ENCODE data around the gene DAZAP1. TPM values are rescaled to one million over a fixed set of nuclear protein-coding genes. Genes with fewer than 3 reads are reported as not detected.
A peak's percentile ranks its signal among the peaks of the same experiment; 100 is the strongest.

The DAZAP1 gene
- total RNA-seq, 2 donors from 2014 or later, result 154 to 179 TPM

GRCh38 chr19:1382250-1382649 is 25.1 kb upstream of the DAZAP1 start:
- no peaks in the 10 kb centered on the region for H3K27me3 ChIP-seq (ENCODE audit: control insufficient read depth, insufficient read depth, low read length, poor library complexity, severe bottlenecking)
- no peak for DNase-seq
- no peak overlapping the region for H3K27ac ChIP-seq (ENCODE audit: low read depth, low read length)
- TF ChIP-seq CTCF (conservative IDR thresholded peaks at IDR 0.05), result no peak
- H3K4me1 ChIP-seq (ENCODE audit: control insufficient read depth, insufficient read depth, low read length), result no peaks in the 10 kb centered on the region
- H3K4me1 Mint-ChIP-seq, result peaks cover 9% of the 10 kb centered on the region
- no peak overlapping the region for H3K9ac ChIP-seq (ENCODE audit: extremely low read depth, low read length, poor library complexity, severe bottlenecking)
- H3K36me3 Mint-ChIP-seq (ENCODE audit: low read depth), result peaks cover 7% of the 10 kb centered on the region
- peaks cover 3% of the 10 kb centered on the region for H3K36me3 ChIP-seq (ENCODE audit: control insufficient read depth, insufficient read depth, low read length)
- WGBS, 2 experiments (ENCODE audit: insufficient coverage in 1 of 2, insufficient read length in 1 of 2), result 91 to 92% methylated on average over 1 to 3 of the region's 3 CpGs
- H3K27me3 Mint-ChIP-seq (ENCODE audit: insufficient read depth), result no peaks in the 10 kb centered on the region
- no peak overlapping the region for H3K27ac Mint-ChIP-seq
- H3K9me3 Mint-ChIP-seq, result peaks cover 1% of the 10 kb centered on the region
- H3K4me3 Mint-ChIP-seq, result no peak overlapping the region
- H3K4me3 ChIP-seq (ENCODE audit: low read length), result no peak overlapping the region
- no peaks in the 10 kb centered on the region for H3K9me3 ChIP-seq (ENCODE audit: control insufficient read depth, low read length)

GRCh38 chr19:1383017-1383311 is 24.4 kb upstream of the DAZAP1 start:
- DNase-seq, result no peak
- Mint-ChIP-seq H3K27me3 (ENCODE audit: insufficient read depth) (no peaks in the 10 kb centered on the region), H3K9me3 (peaks cover 1% of the 10 kb centered on the region), H3K4me3 (peak overlapping the region; percentile 77), H3K36me3 (ENCODE audit: low read depth) (peaks cover 2% of the 10 kb centered on the region), H3K27ac (no peak overlapping the region), H3K4me1 (peaks cover 9% of the 10 kb centered on the region)
- H3K4me3 ChIP-seq (ENCODE audit: low read length), result no peak overlapping the region
- no peaks in the 10 kb centered on the region for H3K4me1 ChIP-seq (ENCODE audit: control insufficient read depth, insufficient read depth, low read length)
- WGBS, 2 experiments (ENCODE audit: insufficient coverage in 1 of 2, insufficient read length in 1 of 2), result 25 to 88% methylated on average over 2 to 9 of the region's 9 CpGs
- H3K9me3 ChIP-seq (ENCODE audit: control insufficient read depth, low read length), result no peaks in the 10 kb centered on the region
- H3K9ac ChIP-seq (ENCODE audit: extremely low read depth, low read length, poor library complexity, severe bottlenecking), result no peak overlapping the region
- H3K27ac ChIP-seq (ENCODE audit: low read depth, low read length), result no peak overlapping the region
- no peaks in the 10 kb centered on the region for H3K27me3 ChIP-seq (ENCODE audit: control insufficient read depth, insufficient read depth, low read length, poor library complexity, severe bottlenecking)
- peaks cover 3% of the 10 kb centered on the region for H3K36me3 ChIP-seq (ENCODE audit: control insufficient read depth, insufficient read depth, low read length)
- no peak for TF ChIP-seq CTCF (conservative IDR thresholded peaks at IDR 0.05)

GRCh38 chr19:1383312-1384084 is 23.9 kb upstream of the DAZAP1 start, which contains the start of gene NDUFS7:
TSS of gene NDUFS7 (plus strand) at chr19:1383907. CDS start at chr19:1383927, 20 bp downstream.
- Mint-ChIP-seq H3K4me1 (peaks cover 9% of the 10 kb centered on the region), H3K9me3 (peaks cover 1% of the 10 kb centered on the region), H3K36me3 (ENCODE audit: low read depth) (peaks cover 2% of the 10 kb centered on the region), H3K4me3 (peak within 1 kb of the TSS; percentile 77), H3K27me3 (ENCODE audit: insufficient read depth) (no peaks in the 10 kb centered on the region), H3K27ac (peak within 1 kb of the TSS; percentile 91)
- Histone ChIP-seq H3K36me3 (ENCODE audit: control insufficient read depth, insufficient read depth, low read length) (peaks cover under 1% of the 10 kb centered on the region), H3K9ac (ENCODE audit: extremely low read depth, low read length, poor library complexity, severe bottlenecking) (peak within 1 kb of the TSS; percentile 49), H3K27ac (ENCODE audit: low read depth, low read length) (peak within 1 kb of the TSS; percentile 72), H3K4me3 (ENCODE audit: low read length) (peak within 1 kb of the TSS; percentile 96), H3K4me1 (ENCODE audit: control insufficient read depth, insufficient read depth, low read length) (no peaks in the 10 kb centered on the region), H3K9me3 (ENCODE audit: control insufficient read depth, low read length) (no peaks in the 10 kb centered on the region), H3K27me3 (ENCODE audit: control insufficient read depth, insufficient read depth, low read length, poor library complexity, severe bottlenecking) (no peaks in the 10 kb centered on the region)
- peak; percentile 24 for TF ChIP-seq CTCF (conservative IDR thresholded peaks at IDR 0.05)
- DNase-seq, result peak; percentile 95
- 0% methylated on average over 45 to 90 of the region's 90 CpGs for WGBS, 2 experiments (ENCODE audit: insufficient coverage in 1 of 2, insufficient read length in 1 of 2)

All from endodermal cell (in vitro differentiated cells).